ENCODE measurements around the gene KDM4C.
"Not testable (repeated sequence)": the region's sequence is repeated elsewhere in the genome, so short reads cannot be mapped to it uniquely, and the experiment has no call there.

Gene KDM4C

DNA sequence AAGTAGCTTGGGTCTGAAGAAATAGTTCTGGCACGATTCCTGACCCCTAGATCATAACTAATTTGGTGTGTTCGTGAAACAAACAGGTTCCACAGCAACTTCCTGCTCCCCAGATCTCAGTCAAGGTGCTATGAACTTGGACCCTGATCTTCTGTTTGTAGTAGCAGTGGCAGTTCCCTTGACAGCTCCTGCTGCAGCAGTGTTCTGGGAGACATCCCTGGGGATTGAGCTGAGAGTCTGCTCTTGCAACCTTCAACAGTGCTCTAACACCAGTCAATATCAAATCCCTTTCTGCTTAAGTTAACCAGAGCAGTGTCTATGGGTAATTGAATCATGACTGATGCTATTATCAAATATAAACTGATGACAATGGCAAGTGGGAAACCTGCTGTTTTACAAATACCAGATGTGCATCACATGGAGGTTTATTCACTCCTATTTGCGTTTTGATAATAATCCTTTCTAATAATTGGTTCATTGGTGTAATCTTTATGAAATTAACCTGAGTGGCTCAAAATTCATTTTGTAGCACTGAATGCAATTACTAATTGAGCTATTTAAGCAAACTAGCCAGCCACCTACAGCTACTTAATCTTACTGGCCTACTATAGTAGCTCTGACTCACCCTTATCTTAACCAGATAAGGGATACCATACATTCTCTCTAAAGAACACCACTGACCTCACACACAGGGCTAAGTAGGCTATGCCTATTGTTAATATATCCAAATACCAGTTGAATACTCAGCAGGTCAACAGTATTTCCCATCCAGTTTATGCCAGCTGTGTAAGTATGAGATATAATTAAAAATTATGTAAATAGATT lies 21.9 kb downstream of the KDM4C start:
- no peaks in the 10 kb centered on the region for H3K9me3 ChIP-seq (ENCODE audit: control insufficient read depth in 5 of 5, low read length in 5 of 5)
- no peak overlapping the region for H3K27ac ChIP-seq (ENCODE audit: low read depth, low read length)
- H3K27me3 ChIP-seq (ENCODE audit: control insufficient read depth in 5 of 5, insufficient read depth in 4 of 5, low read length in 5 of 5), result no peaks in the 10 kb centered on the region
- peaks cover 4 to 19% (median 8%) of the 10 kb centered on the region in 5 donors for H3K4me1 ChIP-seq (ENCODE audit: control insufficient read depth in 5 of 5, insufficient read depth in 5 of 5, low read length in 5 of 5)
- no peak overlapping the region for H3K9ac ChIP-seq (ENCODE audit: low read length in 5 of 5)
- no peaks in the 10 kb centered on the region for H3K36me3 ChIP-seq (ENCODE audit: control insufficient read depth in 5 of 5, insufficient read depth in 5 of 5, low read length in 5 of 5)
- H3K4me3 ChIP-seq (ENCODE audit: low read depth in 1 of 5, low read length in 5 of 5), result no peak overlapping the region

- H3K4me3 ChIP-seq (ENCODE audit: low read depth in 1 of 5, low read length in 5 of 5), result no peak overlapping the region
- no peaks in the 10 kb centered on the region for H3K9me3 ChIP-seq (ENCODE audit: control insufficient read depth in 5 of 5, low read length in 5 of 5)
- no peak overlapping the region for H3K9ac ChIP-seq (ENCODE audit: low read length in 5 of 5)
- H3K36me3 ChIP-seq (ENCODE audit: control insufficient read depth in 5 of 5, insufficient read depth in 5 of 5, low read length in 5 of 5), result no peaks in the 10 kb centered on the region
- H3K27me3 ChIP-seq (ENCODE audit: control insufficient read depth in 5 of 5, insufficient read depth in 4 of 5, low read length in 5 of 5), result no peaks in the 10 kb centered on the region
- peaks cover 4 to 19% (median 8%) of the 10 kb centered on the region in 5 donors for H3K4me1 ChIP-seq (ENCODE audit: control insufficient read depth in 5 of 5, insufficient read depth in 5 of 5, low read length in 5 of 5)
- H3K27ac ChIP-seq (ENCODE audit: low read depth, low read length), result no peak overlapping the region
These were observed 22.9 kb downstream of the KDM4C start for GRCh38 chr9:6780690-6781089.

DNA sequence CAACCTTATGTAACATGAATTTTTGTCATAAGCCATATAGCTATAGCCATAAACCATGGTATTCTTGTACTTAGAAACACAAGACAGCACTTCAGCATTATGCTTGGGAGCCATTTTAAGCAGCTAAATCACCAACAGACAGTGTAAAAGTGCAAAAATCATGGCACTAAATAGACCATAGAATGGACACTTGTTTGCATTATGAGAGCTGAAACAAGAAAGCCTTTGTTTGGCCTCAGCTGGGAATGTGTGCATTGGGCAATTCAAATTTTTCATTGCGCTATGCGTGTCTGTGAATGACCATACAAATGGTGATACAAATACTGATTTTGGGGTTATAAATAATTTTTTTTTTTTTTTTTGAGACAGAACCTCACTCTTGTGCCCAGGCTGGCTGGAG lies 23.7 kb downstream of the KDM4C start:
- no peak overlapping the region for H3K27ac ChIP-seq (ENCODE audit: low read depth, low read length)
- H3K9ac ChIP-seq (ENCODE audit: low read length in 5 of 5), result no peak overlapping the region
- H3K4me3 ChIP-seq (ENCODE audit: low read depth in 1 of 5, low read length in 5 of 5), result no peak overlapping the region
- H3K36me3 ChIP-seq (ENCODE audit: control insufficient read depth in 5 of 5, insufficient read depth in 5 of 5, low read length in 5 of 5), result no peaks in the 10 kb centered on the region
- peaks cover 4 to 19% (median 8%) of the 10 kb centered on the region in 5 donors for H3K4me1 ChIP-seq (ENCODE audit: control insufficient read depth in 5 of 5, insufficient read depth in 5 of 5, low read length in 5 of 5)
- H3K27me3 ChIP-seq (ENCODE audit: control insufficient read depth in 5 of 5, insufficient read depth in 4 of 5, low read length in 5 of 5), result no peaks in the 10 kb centered on the region
- H3K9me3 ChIP-seq (ENCODE audit: control insufficient read depth in 5 of 5, low read length in 5 of 5), result no peaks in the 10 kb centered on the region

GRCh38 chr9:6782345-6782744 lies 24.6 kb downstream of the KDM4C start:
- Histone ChIP-seq H3K9ac (ENCODE audit: low read length in 5 of 5) (no peak overlapping the region), H3K27me3 (ENCODE audit: control insufficient read depth in 5 of 5, insufficient read depth in 4 of 5, low read length in 5 of 5) (no peaks in the 10 kb centered on the region), H3K36me3 (ENCODE audit: control insufficient read depth in 5 of 5, insufficient read depth in 5 of 5, low read length in 5 of 5) (no peaks in the 10 kb centered on the region), H3K4me1 (ENCODE audit: control insufficient read depth in 5 of 5, insufficient read depth in 5 of 5, low read length in 5 of 5) (peaks cover 4 to 20% (median 9%) of the 10 kb centered on the region in 5 donors), H3K27ac (ENCODE audit: low read depth, low read length) (no peak overlapping the region), H3K4me3 (ENCODE audit: low read depth in 1 of 5, low read length in 5 of 5) (no peak overlapping the region), H3K9me3 (ENCODE audit: control insufficient read depth in 5 of 5, low read length in 5 of 5) (no peaks in the 10 kb centered on the region)

- H3K4me1 ChIP-seq (ENCODE audit: control insufficient read depth in 5 of 5, insufficient read depth in 5 of 5, low read length in 5 of 5), result peaks cover 4 to 26% (median 15%) of the 10 kb centered on the region in 5 donors
- no peaks in the 10 kb centered on the region for H3K9me3 ChIP-seq (ENCODE audit: control insufficient read depth in 5 of 5, low read length in 5 of 5)
- no peak overlapping the region for H3K9ac ChIP-seq (ENCODE audit: low read length in 5 of 5)
- H3K36me3 ChIP-seq (ENCODE audit: control insufficient read depth in 5 of 5, insufficient read depth in 5 of 5, low read length in 5 of 5), result no peaks in the 10 kb centered on the region
- no peak overlapping the region for H3K4me3 ChIP-seq (ENCODE audit: low read depth in 1 of 5, low read length in 5 of 5)
- no peak overlapping the region for H3K27ac ChIP-seq (ENCODE audit: low read depth, low read length)
- H3K27me3 ChIP-seq (ENCODE audit: control insufficient read depth in 5 of 5, insufficient read depth in 4 of 5, low read length in 5 of 5), result no peaks in the 10 kb centered on the region
These were observed 25.2 kb downstream of the KDM4C start for GRCh38 chr9:6782981-6783380.

DNA sequence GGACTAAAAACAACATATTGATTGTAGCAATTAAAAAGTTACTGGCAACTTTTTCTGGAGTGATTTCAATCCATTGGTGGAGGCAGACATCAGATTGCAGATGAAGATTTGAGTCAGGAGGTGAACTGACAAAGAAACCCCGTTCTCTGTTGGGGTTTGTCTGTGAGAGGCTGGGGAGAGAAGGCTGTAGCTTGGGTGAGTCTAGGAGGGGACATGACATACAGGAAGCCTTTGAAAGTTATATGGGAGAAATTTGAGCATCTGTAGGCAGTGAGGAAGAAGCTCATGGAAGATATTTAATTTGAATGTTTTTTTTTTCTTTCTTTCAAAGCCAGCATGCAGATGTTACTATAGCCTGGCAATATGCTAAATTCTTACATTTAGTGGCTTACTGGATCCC lies 26.0 kb downstream of the KDM4C start:
- no peak overlapping the region for H3K4me3 ChIP-seq (ENCODE audit: low read depth in 1 of 5, low read length in 5 of 5)
- H3K9me3 ChIP-seq (ENCODE audit: control insufficient read depth in 5 of 5, low read length in 5 of 5), result no peaks in the 10 kb centered on the region
- no peak overlapping the region for H3K27ac ChIP-seq (ENCODE audit: low read depth, low read length)
- H3K4me1 ChIP-seq (ENCODE audit: control insufficient read depth in 5 of 5, insufficient read depth in 5 of 5, low read length in 5 of 5), result peaks cover 8 to 34% (median 23%) of the 10 kb centered on the region in 5 donors
- H3K36me3 ChIP-seq (ENCODE audit: control insufficient read depth in 5 of 5, insufficient read depth in 5 of 5, low read length in 5 of 5), result no peaks in the 10 kb centered on the region
- H3K27me3 ChIP-seq (ENCODE audit: control insufficient read depth in 5 of 5, insufficient read depth in 4 of 5, low read length in 5 of 5), result no peaks in the 10 kb centered on the region
- no peak overlapping the region for H3K9ac ChIP-seq (ENCODE audit: low read length in 5 of 5)

DNA sequence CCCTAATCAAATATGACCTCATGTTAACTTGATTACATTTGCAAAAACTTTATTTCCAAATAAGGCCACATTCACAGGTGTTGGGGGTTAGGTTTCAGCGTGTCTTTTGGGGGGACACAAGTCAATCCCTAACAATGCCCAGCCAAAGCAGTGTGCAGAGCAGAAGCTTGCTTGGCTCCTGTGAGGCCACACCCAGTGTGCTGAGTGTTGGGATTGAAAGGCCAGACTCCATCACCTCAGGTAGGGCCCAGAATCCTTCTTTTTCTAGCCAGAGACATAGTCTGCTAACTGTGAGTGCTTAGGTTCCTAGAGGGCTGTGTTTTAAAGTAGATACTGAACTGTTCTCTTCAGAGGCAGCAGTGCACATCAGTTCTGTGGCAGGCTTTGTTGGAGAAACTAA lies 27.9 kb downstream of the KDM4C start:
- Histone ChIP-seq H3K9ac (ENCODE audit: low read length in 5 of 5) (no peak overlapping the region), H3K9me3 (ENCODE audit: control insufficient read depth in 5 of 5, low read length in 5 of 5) (no peaks in the 10 kb centered on the region), H3K27me3 (ENCODE audit: control insufficient read depth in 5 of 5, insufficient read depth in 4 of 5, low read length in 5 of 5) (no peaks in the 10 kb centered on the region), H3K4me1 (ENCODE audit: control insufficient read depth in 5 of 5, insufficient read depth in 5 of 5, low read length in 5 of 5) (peaks cover 5 to 31% (median 15%) of the 10 kb centered on the region in 5 donors), H3K4me3 (ENCODE audit: low read depth in 1 of 5, low read length in 5 of 5) (no peak overlapping the region), H3K27ac (ENCODE audit: low read depth, low read length) (no peak overlapping the region), H3K36me3 (ENCODE audit: control insufficient read depth in 5 of 5, insufficient read depth in 5 of 5, low read length in 5 of 5) (no peaks in the 10 kb centered on the region)

- no peak overlapping the region for H3K9ac ChIP-seq (ENCODE audit: low read length in 5 of 5)
These were observed 30.0 kb downstream of the KDM4C start for GRCh38 chr9:6787793-6788161.

DNA sequence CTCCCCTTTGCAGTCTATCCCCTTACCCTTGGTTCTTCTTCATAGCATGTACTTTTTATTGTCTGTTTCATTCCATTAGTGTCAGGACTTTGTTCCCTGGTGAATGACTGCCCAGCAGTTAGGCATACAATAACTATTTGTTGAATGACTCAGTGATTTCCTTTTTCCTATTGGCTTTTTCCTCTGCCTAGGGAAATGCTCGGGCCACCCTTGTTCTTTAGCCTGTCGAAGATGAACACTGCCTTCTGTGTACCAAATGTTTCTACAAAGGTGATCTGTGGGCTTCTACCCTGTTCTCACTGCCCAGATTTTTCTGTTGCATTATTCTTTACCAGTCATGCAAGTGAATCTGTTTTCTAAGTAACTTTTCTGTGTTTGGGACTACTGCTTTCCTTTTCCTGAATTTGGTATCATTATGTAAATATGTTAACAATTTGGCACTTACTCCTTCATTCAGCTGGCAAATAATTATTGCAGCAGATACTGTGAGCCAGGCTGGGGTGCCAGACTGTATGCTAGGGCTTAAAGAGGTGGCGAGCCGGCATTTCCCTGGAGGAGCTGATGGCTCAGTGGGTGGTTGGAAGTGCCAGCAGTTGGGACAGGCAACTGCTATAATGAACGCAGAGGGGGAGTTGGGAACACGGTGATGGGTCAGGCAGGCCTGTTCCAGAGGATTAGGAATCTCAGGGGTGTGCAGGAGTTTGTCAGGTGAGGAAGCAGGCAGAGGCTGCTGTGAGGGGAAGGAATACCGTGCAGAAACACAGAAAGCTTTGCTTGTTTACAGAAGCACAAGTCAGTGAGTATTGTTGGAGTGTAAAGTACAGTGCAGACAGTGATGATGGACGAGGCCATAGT lies 30.6 kb downstream of the KDM4C start:
- H3K9me3 ChIP-seq (ENCODE audit: control insufficient read depth in 5 of 5, low read length in 5 of 5), result no peaks in the 10 kb centered on the region
- no peak overlapping the region for H3K9ac ChIP-seq (ENCODE audit: low read length in 5 of 5)
- H3K4me3 ChIP-seq (ENCODE audit: low read depth in 1 of 5, low read length in 5 of 5), result no peak overlapping the region
- peaks cover 5 to 16% (median 15%) of the 10 kb centered on the region in 5 donors for H3K4me1 ChIP-seq (ENCODE audit: control insufficient read depth in 5 of 5, insufficient read depth in 5 of 5, low read length in 5 of 5)
- no peak overlapping the region for H3K27ac ChIP-seq (ENCODE audit: low read depth, low read length)
- H3K27me3 ChIP-seq (ENCODE audit: control insufficient read depth in 5 of 5, insufficient read depth in 4 of 5, low read length in 5 of 5), result no peaks in the 10 kb centered on the region
- peaks cover 0 to 6% (median 0%) of the 10 kb centered on the region in 5 donors for H3K36me3 ChIP-seq (ENCODE audit: control insufficient read depth in 5 of 5, insufficient read depth in 5 of 5, low read length in 5 of 5)

More at GRCh38 chr9:6787793-6788161, 30.0 kb downstream of the KDM4C start:
- no peak overlapping the region for H3K27ac ChIP-seq (ENCODE audit: low read depth, low read length)
- H3K9me3 ChIP-seq (ENCODE audit: control insufficient read depth in 5 of 5, low read length in 5 of 5), result no peaks in the 10 kb centered on the region
- H3K36me3 ChIP-seq (ENCODE audit: control insufficient read depth in 5 of 5, insufficient read depth in 5 of 5, low read length in 5 of 5), result peaks cover 0 to 2% (median 0%) of the 10 kb centered on the region in 5 donors
- no peak overlapping the region for H3K4me3 ChIP-seq (ENCODE audit: low read depth in 1 of 5, low read length in 5 of 5)
- no peaks in the 10 kb centered on the region for H3K27me3 ChIP-seq (ENCODE audit: control insufficient read depth in 5 of 5, insufficient read depth in 4 of 5, low read length in 5 of 5)
- peaks cover 5 to 20% (median 15%) of the 10 kb centered on the region in 5 donors for H3K4me1 ChIP-seq (ENCODE audit: control insufficient read depth in 5 of 5, insufficient read depth in 5 of 5, low read length in 5 of 5)

DNA sequence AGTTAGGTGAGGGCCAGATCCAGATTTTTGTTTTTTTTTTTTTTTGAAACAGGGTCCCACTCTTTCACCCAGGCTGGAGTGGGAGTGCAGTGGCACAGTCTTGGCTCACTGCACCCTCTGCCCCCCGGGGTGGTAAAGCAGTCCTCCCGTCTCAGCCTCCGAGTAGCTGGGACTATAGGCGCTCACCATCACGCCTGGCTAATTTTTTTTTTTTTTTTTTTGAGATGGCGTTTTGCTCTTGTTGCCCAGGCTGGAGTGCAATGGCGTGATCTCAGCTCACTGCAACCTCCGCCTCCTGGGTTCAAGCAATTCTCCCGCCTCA lies 31.2 kb downstream of the KDM4C start:
- H3K4me1 ChIP-seq (ENCODE audit: control insufficient read depth in 5 of 5, insufficient read depth in 5 of 5, low read length in 5 of 5), result peaks cover 5 to 16% (median 15%) of the 10 kb centered on the region in 5 donors
- not testable (repeated sequence) for H3K4me3 ChIP-seq (ENCODE audit: low read depth in 1 of 5, low read length in 5 of 5); H3K27me3 ChIP-seq (ENCODE audit: control insufficient read depth in 5 of 5, insufficient read depth in 4 of 5, low read length in 5 of 5); H3K36me3 ChIP-seq (ENCODE audit: control insufficient read depth in 5 of 5, insufficient read depth in 5 of 5, low read length in 5 of 5); H3K27ac ChIP-seq (ENCODE audit: low read depth, low read length); H3K9me3 ChIP-seq (ENCODE audit: control insufficient read depth in 5 of 5, low read length in 5 of 5); H3K9ac ChIP-seq (ENCODE audit: low read length in 5 of 5)
